Measurements from ENCODE around the gene VGLL1. TPM values are rescaled to one million over a fixed set of nuclear protein-coding genes. Genes with fewer than 3 reads are reported as not detected.

Gene VGLL1
- total RNA-seq, 1 donor from 2014 or later: not detected

GRCh38 chrX:136555694-136556093, 23.7 kb downstream of the VGLL1 start:
- no peak for DNase-seq

- DNase-seq: no peak
Measured at GRCh38 chrX:136572030-136572429, 40.0 kb downstream of the VGLL1 start.

GRCh38 chrX:136574548-136574947, 42.5 kb downstream of the VGLL1 start:
- DNase-seq: no peak

GRCh38 chrX:136577552-136577951, 45.5 kb downstream of the VGLL1 start:
- peak; percentile 59 for DNase-seq

GRCh38 chrX:136580316-136580715, 48.3 kb downstream of the VGLL1 start:
- no peak for DNase-seq

- no peak for DNase-seq
Measured at GRCh38 chrX:136582624-136583023, 50.6 kb downstream of the VGLL1 start.

- DNase-seq: no peak
Measured at GRCh38 chrX:136584545-136584944, 52.5 kb downstream of the VGLL1 start.

- no peak for DNase-seq
Measured at GRCh38 chrX:136585262-136585661, 53.2 kb downstream of the VGLL1 start.

GRCh38 chrX:136585960-136586359, 53.9 kb downstream of the VGLL1 start:
- no peak for DNase-seq

GRCh38 chrX:136586386-136586785, 54.4 kb downstream of the VGLL1 start:
- DNase-seq: no peak

GRCh38 chrX:136587532-136587931, 55.5 kb downstream of the VGLL1 start:
- DNase-seq: no peak

GRCh38 chrX:136588036-136588435, 56.0 kb downstream of the VGLL1 start:
- DNase-seq: no peak

- DNase-seq: no peak
Measured at GRCh38 chrX:136589966-136590365, 58.0 kb downstream of the VGLL1 start.

- no peak for DNase-seq
Measured at GRCh38 chrX:136597356-136597755, 65.3 kb downstream of the VGLL1 start.

GRCh38 chrX:136597954-136598353, 65.9 kb downstream of the VGLL1 start:
- DNase-seq: no peak

GRCh38 chrX:136598631-136599030, 66.6 kb downstream of the VGLL1 start:
- no peak for DNase-seq

GRCh38 chrX:136600059-136600458, 68.0 kb downstream of the VGLL1 start:
- DNase-seq: no peak

Other genes starting within 250 kb of the VGLL1 start
- under 0.01 TPM in 1 of 2 replicates, not detected in the other for gene ADGRG4, start 231.3 kb upstream of the VGLL1 start, total RNA-seq
- not detected in 2 replicates for gene BRS3, start 44.3 kb upstream of the VGLL1 start, total RNA-seq
- 25.9 and 45.8 TPM in 2 replicates for gene HTATSF1, start 34.6 kb upstream of the VGLL1 start, total RNA-seq
- gene CD40LG, start 115.9 kb downstream of the VGLL1 start, total RNA-seq: not detected in 2 replicates
- gene ARHGEF6, start 248.7 kb downstream of the VGLL1 start, total RNA-seq: 16.5 TPM in 2 replicates

Data from dermis blood vessel endothelial cell (primary cell).